A673 (cell line): Measurements from ENCODE around the gene HBB. TPM values are rescaled to one million over a fixed set of nuclear protein-coding genes. Genes with fewer than 3 reads are reported as not detected.

Experiments
- BruUV-seq: library from RNA; stranded (reverse); fragments of 400-500 nt; replicated peaks from 2 replicates; lab custom pipeline; 2021; lab: Mats Ljungman, UMichigan
- CTCF ChIA-PET: fragments of 300-600 bp; sonication (Branson Sonifier 250); formaldehyde crosslinking; loops from one replicate; lab custom pipeline; 2022; ENCODE audit warnings: antibody characterized with exemption; lab: Charles Lee
- POLR2A ChIA-PET: fragments of 300-600 bp; sonication (Branson Sonifier 250); formaldehyde crosslinking; loops from one replicate; lab custom pipeline; 2022; ENCODE audit warnings: antibody characterized with exemption; ENCODE audit not compliant: low non-redundant PET; lab: Charles Lee
- DNase-seq: peaks from one replicate; pipeline ENCODE4 v3.0.0-alpha.2; 2015; ENCODE audit warnings: low spot score
- H3K27ac ChIP-seq: fragments of 200-600 bp; sonication (generic); 2 replicates; pipeline ENCODE4 v1.5.1; 2016; ENCODE audit warnings: mixed run types, low read depth, mild to moderate bottlenecking, mixed read lengths, antibody characterized with exemption, low read length; ENCODE audit not compliant: poor library complexity, severe bottlenecking
- H3K27me3 ChIP-seq: fragments of 200-600 bp; sonication (generic); replicated peaks from 2 replicates; pipeline ENCODE4 v1.6.1; 2017; ENCODE audit warnings: mixed run types, low read depth, mild to moderate bottlenecking, mixed read lengths, antibody characterized with exemption, low read length; ENCODE audit not compliant: insufficient read depth, poor library complexity
- H3K36me3 ChIP-seq: fragments of 200-600 bp; sonication (generic); 2 replicates; pipeline ENCODE4 v1.6.1; 2016; ENCODE audit warnings: mixed run types, mild to moderate bottlenecking, mixed read lengths, antibody characterized with exemption, low read length; ENCODE audit not compliant: insufficient read depth, poor library complexity, severe bottlenecking
- H3K4me1 ChIP-seq: fragments of 200-600 bp; sonication (generic); 2 replicates; pipeline ENCODE4 v1.6.1; 2017; ENCODE audit warnings: mixed run types, mild to moderate bottlenecking, mixed read lengths, antibody characterized with exemption, low read length; ENCODE audit not compliant: insufficient read depth, poor library complexity, severe bottlenecking
- H3K4me3 ChIP-seq: fragments of 200-600 bp; sonication (generic); 2 replicates; pipeline ENCODE4 v1.5.1; 2016; ENCODE audit warnings: low read depth, mixed run types, mild to moderate bottlenecking, mixed read lengths, low read length; ENCODE audit not compliant: poor library complexity, severe bottlenecking
- H3K9me3 ChIP-seq: fragments of 200-600 bp; sonication (generic); 2 replicates; pipeline ENCODE4 v1.6.1; 2016; ENCODE audit warnings: mixed run types, low read depth, mild to moderate bottlenecking, mixed read lengths, antibody characterized with exemption, low read length; ENCODE audit not compliant: poor library complexity, severe bottlenecking
- EZH2 ChIP-seq: fragments of 200-600 bp; sonication (generic); IDR thresholded peaks from 2 replicates; pipeline ENCODE4 v1.6.1; 2017; ENCODE audit warnings: borderline replicate concordance, low read depth, mild to moderate bottlenecking, mixed read lengths, antibody characterized with exemption, low read length; ENCODE audit not compliant: poor library complexity, severe bottlenecking
- intact Hi-C: fragments of 100-400 bp; cut with micrococcal nuclease; formaldehyde crosslinking; loops from one replicate; pipeline ENCODE4 v1.10.0; 2022; ENCODE audit not compliant: unreplicated experiment
- total RNA-seq: library from RNA; stranded (reverse); gene quantifications from 2 replicates; pipeline ENCODE4 v1.2.3, GENCODE V29; 2021
- TF ChIP-seq, protein P1 (sequence below): fragments of 300-800, 200-600 bp; sonication (generic); conservative IDR thresholded peaks from 2 replicates; pipeline ENCODE4 v1.5.1; 2017; ENCODE audit warnings: low read depth, mild to moderate bottlenecking, antibody characterized with exemption, low read length, moderate library complexity, mixed read lengths

The HBB gene
- total RNA-seq, 1 experiment from 2014 or later, result not detected

GRCh38 chr11:5223686-5224085, 3.2 kb downstream of the HBB start:
- intact Hi-C loops, result no loop called here

DNA sequence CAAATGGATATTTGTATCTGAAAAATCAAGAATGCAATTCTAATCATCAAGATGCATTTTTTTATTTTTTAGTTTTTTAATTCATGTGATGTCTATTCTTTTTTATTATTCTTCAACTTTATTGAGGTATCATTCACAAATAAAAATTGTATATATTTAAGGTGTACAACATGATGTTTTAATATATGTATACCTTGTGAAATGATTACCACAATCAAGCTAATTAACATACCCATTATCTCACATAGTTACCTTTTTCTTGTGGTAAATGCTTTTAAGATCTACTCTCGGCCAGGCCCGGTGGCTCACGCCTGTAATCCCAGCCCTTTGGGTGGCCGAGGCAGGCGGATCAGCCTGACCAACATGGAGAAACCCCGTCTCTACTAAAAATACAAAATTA, 3.7 kb downstream of the HBB start:
- H3K4me3 ChIP-seq, result no peak overlapping the region
- H3K27ac ChIP-seq, result no peak overlapping the region
- no peaks in the 10 kb centered on the region for H3K27me3 ChIP-seq
- H3K9me3 ChIP-seq, result no peaks in the 10 kb centered on the region
- no peaks in the 10 kb centered on the region for H3K36me3 ChIP-seq
- intact Hi-C loops, result no loop called here
- no peak for DNase-seq
- BruUV-seq, result no TSS peak
- POLR2A ChIA-PET, result no interaction called here
- TF ChIP-seq, protein P1, sequence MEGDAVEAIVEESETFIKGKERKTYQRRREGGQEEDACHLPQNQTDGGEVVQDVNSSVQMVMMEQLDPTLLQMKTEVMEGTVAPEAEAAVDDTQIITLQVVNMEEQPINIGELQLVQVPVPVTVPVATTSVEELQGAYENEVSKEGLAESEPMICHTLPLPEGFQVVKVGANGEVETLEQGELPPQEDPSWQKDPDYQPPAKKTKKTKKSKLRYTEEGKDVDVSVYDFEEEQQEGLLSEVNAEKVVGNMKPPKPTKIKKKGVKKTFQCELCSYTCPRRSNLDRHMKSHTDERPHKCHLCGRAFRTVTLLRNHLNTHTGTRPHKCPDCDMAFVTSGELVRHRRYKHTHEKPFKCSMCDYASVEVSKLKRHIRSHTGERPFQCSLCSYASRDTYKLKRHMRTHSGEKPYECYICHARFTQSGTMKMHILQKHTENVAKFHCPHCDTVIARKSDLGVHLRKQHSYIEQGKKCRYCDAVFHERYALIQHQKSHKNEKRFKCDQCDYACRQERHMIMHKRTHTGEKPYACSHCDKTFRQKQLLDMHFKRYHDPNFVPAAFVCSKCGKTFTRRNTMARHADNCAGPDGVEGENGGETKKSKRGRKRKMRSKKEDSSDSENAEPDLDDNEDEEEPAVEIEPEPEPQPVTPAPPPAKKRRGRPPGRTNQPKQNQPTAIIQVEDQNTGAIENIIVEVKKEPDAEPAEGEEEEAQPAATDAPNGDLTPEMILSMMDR, result no peak
- no peak for TF ChIP-seq EZH2
- CTCF ChIA-PET, result no interaction called here
- H3K4me1 ChIP-seq, result no peaks in the 10 kb centered on the region

More at GRCh38 chr11:5223686-5224085, 3.2 kb downstream of the HBB start:
- no peak overlapping the region for H3K27ac ChIP-seq
- no TSS peak for BruUV-seq
- no peak for DNase-seq
- H3K4me1 ChIP-seq, result no peaks in the 10 kb centered on the region
- no peak overlapping the region for H3K4me3 ChIP-seq
- POLR2A ChIA-PET, result no interaction called here
- H3K27me3 ChIP-seq, result no peaks in the 10 kb centered on the region
- no peaks in the 10 kb centered on the region for H3K36me3 ChIP-seq
- CTCF ChIA-PET, result no interaction called here
- no peaks in the 10 kb centered on the region for H3K9me3 ChIP-seq
- no peak for TF ChIP-seq EZH2
- TF ChIP-seq, protein P1, result no peak

- ChIA-PET CTCF (no interaction called here), POLR2A (no interaction called here)
- Histone ChIP-seq H3K4me1 (no peaks in the 10 kb centered on the region), H3K9me3 (no peaks in the 10 kb centered on the region), H3K27ac (no peak overlapping the region), H3K27me3 (no peaks in the 10 kb centered on the region), H3K36me3 (no peaks in the 10 kb centered on the region), H3K4me3 (no peak overlapping the region)
- no TSS peak for BruUV-seq
- intact Hi-C loops, result no loop called here
- TF ChIP-seq, protein P1, result no peak
- no peak for TF ChIP-seq EZH2
- no peak for DNase-seq
Measured at GRCh38 chr11:5210376-5210885, 16.4 kb downstream of the HBB start.
